ENCODE measurements around the gene NELL1. TPM values are rescaled to one million over a fixed set of nuclear protein-coding genes. Genes with fewer than 3 reads are reported as not detected.

Gene NELL1
- polyA plus RNA-seq, 2 of the 4 experiments (the other 2 are of a cell fraction): not detected

DNA sequence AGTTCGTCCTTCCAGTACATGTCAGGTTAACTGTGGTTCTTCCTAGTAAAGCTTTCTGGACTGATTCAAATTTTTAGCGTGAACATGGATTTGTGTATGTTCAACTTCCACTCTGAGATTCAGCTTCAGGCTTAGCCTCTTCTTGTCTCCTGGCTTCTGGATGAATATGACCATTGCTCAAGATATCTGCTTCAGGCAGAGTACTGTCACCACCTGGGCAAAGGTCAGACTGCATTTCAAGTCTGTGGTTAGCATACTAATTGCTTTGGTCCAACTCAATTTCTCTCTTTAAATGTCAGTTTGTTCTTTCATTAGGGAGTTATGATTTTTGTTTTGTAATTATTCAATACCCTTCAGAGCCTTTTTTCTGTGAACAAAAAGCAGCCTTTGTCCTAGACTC is 440.0 kb downstream of the NELL1 start:
- no peak overlapping the region for H3K27ac ChIP-seq
- no peaks in the 10 kb centered on the region for H3K4me1 ChIP-seq
- FAIRE-seq (no peak), ATAC-seq (no peak), DNase-seq (ENCODE audit: low read depth in 1 of 2, low spot score in 1 of 2) (no peak)
- H3K4me3 ChIP-seq: no peak overlapping the region
- ChIA-PET CTCF (no interaction called here), POLR2A (no interaction called here)
- no peak overlapping the region for H3K4me2 ChIP-seq
- WGBS (ENCODE audit: missing lambda C conversion rate): 48% methylated on average over 2 of the region's 2 CpGs
- H3K9me3 ChIP-seq: no peaks in the 10 kb centered on the region
- no peak for TF ChIP-seq SMC3 (IDR thresholded peaks at IDR 0.05)
- TF ChIP-seq FOXS1 (CRISPR knock-in tag; IDR thresholded peaks at IDR 0.05): no peak
- TF ChIP-seq SREBF2 (IDR thresholded peaks at IDR 0.05): no peak
- no peak for TF ChIP-seq RFX5 (IDR thresholded peaks at IDR 0.05)
- no peak for TF ChIP-seq ZNF302 (CRISPR knock-in tag; IDR thresholded peaks at IDR 0.05)
- TF ChIP-seq EP300 (IDR thresholded peaks at IDR 0.05): no peak
- no peak for TF ChIP-seq ZC3H11A (IDR thresholded peaks at IDR 0.05)
- no peak for TF ChIP-seq RARB (CRISPR knock-in tag; IDR thresholded peaks at IDR 0.05)
- TF ChIP-seq CBX2 (IDR thresholded peaks at IDR 0.05; ENCODE audit: borderline replicate concordance, low read depth): no peak
- TF ChIP-seq, protein P1, sequence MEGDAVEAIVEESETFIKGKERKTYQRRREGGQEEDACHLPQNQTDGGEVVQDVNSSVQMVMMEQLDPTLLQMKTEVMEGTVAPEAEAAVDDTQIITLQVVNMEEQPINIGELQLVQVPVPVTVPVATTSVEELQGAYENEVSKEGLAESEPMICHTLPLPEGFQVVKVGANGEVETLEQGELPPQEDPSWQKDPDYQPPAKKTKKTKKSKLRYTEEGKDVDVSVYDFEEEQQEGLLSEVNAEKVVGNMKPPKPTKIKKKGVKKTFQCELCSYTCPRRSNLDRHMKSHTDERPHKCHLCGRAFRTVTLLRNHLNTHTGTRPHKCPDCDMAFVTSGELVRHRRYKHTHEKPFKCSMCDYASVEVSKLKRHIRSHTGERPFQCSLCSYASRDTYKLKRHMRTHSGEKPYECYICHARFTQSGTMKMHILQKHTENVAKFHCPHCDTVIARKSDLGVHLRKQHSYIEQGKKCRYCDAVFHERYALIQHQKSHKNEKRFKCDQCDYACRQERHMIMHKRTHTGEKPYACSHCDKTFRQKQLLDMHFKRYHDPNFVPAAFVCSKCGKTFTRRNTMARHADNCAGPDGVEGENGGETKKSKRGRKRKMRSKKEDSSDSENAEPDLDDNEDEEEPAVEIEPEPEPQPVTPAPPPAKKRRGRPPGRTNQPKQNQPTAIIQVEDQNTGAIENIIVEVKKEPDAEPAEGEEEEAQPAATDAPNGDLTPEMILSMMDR (IDR thresholded peaks at IDR 0.05): no peak

DNA sequence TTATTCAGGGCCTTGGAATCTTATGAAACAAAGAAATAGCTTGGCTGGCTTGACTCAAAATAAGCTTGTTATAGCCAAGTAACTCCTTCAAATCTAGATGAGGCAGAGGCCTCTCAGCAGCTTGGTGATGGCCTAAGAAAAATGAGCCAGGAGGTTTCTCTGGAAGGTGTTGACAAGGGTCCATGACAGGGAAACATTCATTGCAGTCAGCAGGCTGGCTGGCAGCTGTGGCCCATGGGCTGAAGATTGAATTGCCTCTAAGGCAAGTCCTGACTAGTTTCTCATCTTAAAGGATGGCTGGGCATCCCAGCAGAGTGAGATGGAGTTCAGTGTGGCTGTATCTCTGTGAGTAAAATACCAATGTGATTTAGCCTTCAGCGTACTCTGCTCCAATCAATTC is 441.0 kb downstream of the NELL1 start:
- FAIRE-seq (no peak), ATAC-seq (no peak), DNase-seq (ENCODE audit: low read depth in 1 of 2, low spot score in 1 of 2) (no peak)
- CTCF ChIA-PET: no interaction called here
- 25% methylated on average over 1 of the region's 1 CpG for WGBS (ENCODE audit: missing lambda C conversion rate)
- Histone ChIP-seq H3K4me3 (no peak overlapping the region), H3K4me2 (no peak overlapping the region), H3K4me1 (no peaks in the 10 kb centered on the region), H3K27ac (no peak overlapping the region), H3K9me3 (no peaks in the 10 kb centered on the region)
- TF ChIP-seq EHF (CRISPR knock-in tag; IDR thresholded peaks at IDR 0.05) (no peak), RAD21 (conservative IDR thresholded peaks at IDR 0.05 in 1 of 2, IDR thresholded peaks at IDR 0.05 in 1 of 2) (no peak), ESRRA (IDR thresholded peaks at IDR 0.05; ENCODE audit: borderline replicate concordance, low read length) (no peak), CHD2 (IDR thresholded peaks at IDR 0.05; ENCODE audit: low read length, partially characterized antibody) (no peak), JUN (IDR thresholded peaks at IDR 0.05) (no peak), KDM5A (IDR thresholded peaks at IDR 0.05) (no peak), ZSCAN20 (CRISPR knock-in tag; IDR thresholded peaks at IDR 0.05) (no peak), EP300 (IDR thresholded peaks at IDR 0.05) (no peak), FOSB (CRISPR knock-in tag; IDR thresholded peaks at IDR 0.05) (no peak), CBX8 (IDR thresholded peaks at IDR 0.05) (no peak), HOXB13 (CRISPR knock-in tag; IDR thresholded peaks at IDR 0.05; ENCODE audit: low read depth) (no peak), KDM1A (IDR thresholded peaks at IDR 0.05; ENCODE audit: low read depth) (no peak), POLR2AphosphoS2 (conservative IDR thresholded peaks at IDR 0.05; ENCODE audit: low read length) (no peak), MAZ (IDR thresholded peaks at IDR 0.05; ENCODE audit: borderline replicate concordance, low read depth, low read length) (no peak)
- TF ChIP-seq, protein P2, sequence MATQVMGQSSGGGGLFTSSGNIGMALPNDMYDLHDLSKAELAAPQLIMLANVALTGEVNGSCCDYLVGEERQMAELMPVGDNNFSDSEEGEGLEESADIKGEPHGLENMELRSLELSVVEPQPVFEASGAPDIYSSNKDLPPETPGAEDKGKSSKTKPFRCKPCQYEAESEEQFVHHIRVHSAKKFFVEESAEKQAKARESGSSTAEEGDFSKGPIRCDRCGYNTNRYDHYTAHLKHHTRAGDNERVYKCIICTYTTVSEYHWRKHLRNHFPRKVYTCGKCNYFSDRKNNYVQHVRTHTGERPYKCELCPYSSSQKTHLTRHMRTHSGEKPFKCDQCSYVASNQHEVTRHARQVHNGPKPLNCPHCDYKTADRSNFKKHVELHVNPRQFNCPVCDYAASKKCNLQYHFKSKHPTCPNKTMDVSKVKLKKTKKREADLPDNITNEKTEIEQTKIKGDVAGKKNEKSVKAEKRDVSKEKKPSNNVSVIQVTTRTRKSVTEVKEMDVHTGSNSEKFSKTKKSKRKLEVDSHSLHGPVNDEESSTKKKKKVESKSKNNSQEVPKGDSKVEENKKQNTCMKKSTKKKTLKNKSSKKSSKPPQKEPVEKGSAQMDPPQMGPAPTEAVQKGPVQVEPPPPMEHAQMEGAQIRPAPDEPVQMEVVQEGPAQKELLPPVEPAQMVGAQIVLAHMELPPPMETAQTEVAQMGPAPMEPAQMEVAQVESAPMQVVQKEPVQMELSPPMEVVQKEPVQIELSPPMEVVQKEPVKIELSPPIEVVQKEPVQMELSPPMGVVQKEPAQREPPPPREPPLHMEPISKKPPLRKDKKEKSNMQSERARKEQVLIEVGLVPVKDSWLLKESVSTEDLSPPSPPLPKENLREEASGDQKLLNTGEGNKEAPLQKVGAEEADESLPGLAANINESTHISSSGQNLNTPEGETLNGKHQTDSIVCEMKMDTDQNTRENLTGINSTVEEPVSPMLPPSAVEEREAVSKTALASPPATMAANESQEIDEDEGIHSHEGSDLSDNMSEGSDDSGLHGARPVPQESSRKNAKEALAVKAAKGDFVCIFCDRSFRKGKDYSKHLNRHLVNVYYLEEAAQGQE (IDR thresholded peaks at IDR 0.05): no peak
- TF ChIP-seq, protein P1 (IDR thresholded peaks at IDR 0.05): no peak
- POLR2A ChIA-PET: no interaction called here

All from A549 (cell line).